GM19238 (cell line): ENCODE measurements around the gene RABGEF1.
"Not testable (repeated sequence)": the region's sequence is repeated elsewhere in the genome, so short reads cannot be mapped to it uniquely, and the experiment has no call there.

Experiments used
- DNase-seq: peaks from one replicate; pipeline ENCODE4 v3.0.0; 2011; ENCODE audit warnings: low spot score; ENCODE audit not compliant: insufficient read length

The RABGEF1 gene

DNA sequence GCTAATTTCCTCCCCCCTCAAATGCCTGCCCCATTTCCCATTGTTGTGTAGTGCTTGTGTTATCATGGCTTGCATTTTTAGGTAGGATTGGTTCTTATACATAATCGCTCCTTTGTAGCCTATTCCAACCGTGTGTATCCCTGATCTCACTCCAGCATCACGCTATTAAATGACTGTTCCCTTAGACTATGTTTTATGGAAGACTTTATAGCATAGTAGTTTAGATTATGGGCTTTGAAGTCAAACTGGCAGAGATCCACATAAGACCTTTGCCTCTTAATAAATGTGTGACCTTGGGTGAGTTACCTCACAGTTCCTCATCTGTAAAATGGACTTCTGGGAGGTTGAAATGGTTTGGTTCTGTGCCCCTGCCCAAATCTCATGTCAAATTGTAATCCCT lies 5.4 kb upstream of the RABGEF1 start:
- DNase-seq, result no peak

DNA sequence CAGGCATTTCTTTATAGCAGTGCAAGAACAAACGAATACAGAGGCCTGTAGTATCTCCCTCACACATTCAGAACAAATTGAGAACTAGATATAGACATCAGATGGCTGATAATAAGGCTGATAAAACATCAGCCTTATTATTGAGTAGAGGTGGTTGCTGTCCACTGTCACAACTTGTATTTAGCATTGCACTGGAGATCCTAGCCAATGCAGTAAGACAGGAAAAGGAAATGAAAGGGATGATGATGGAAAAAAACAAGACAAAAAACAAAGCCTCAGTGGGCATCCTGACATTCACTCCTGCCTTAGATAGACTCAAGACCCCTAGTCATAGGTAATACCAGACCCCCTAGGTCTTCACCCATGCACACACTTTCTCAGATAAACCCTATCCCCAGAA lies 4.7 kb upstream of the RABGEF1 start:
- no peak for DNase-seq

DNA sequence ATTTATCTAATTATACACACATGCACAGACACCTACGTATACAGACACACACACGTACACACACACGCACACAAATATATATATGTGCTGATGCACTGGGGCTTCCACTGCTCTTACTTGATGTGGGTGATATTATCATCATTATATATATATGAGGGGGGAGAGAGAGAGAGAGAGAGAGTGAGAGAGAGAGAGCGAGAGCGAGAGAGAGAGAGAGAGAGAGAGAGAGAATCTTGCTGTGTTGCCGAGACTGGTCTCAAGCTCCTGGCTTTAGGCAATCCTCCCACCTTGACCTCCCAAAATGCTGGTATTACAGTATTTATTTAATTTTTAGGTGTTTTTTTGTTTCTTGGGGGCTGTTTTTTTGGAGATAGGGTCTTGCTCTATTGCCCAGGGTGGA lies 3.6 kb upstream of the RABGEF1 start:
- no peak for DNase-seq

DNA sequence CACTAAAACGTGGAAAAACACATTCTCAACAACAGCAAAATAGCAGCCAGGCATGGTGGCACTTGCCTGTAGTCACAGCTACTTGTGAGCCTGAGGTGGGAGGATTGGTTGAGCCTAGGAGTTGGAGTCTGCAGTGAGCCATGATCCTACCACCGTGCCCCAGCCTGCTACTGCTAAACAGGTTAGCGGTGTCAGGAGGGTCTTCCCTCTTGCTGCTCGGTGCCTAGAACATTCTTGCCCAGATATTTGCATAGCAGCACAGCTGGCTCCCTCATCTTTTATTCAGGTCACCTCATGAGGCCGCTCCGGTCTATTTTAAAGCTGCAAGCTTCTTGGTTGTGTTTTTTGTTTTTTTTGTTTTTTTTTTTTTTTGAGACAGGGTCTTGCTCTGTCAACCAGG lies 2.9 kb upstream of the RABGEF1 start:
- DNase-seq, result no peak

DNA sequence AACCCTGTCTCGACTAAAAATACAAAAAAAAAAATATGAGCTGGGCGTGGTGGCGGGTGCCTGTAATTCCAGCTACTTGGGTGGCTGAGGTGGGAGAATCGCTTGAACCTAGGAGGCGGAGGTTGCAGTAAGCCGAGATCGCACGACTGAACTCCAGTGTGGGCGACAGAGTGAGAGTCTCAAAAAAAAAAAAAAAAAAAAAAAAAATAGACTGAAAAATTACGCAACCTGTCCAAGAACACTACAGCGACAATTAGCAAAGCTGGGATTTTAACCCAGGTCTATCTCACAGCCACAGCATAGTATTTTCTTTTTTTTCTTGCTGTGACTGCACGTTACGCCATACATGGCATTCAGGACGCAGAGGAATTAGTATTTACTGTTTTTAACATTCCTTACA lies 1.1 kb upstream of the RABGEF1 start:
- no peak for DNase-seq

DNA sequence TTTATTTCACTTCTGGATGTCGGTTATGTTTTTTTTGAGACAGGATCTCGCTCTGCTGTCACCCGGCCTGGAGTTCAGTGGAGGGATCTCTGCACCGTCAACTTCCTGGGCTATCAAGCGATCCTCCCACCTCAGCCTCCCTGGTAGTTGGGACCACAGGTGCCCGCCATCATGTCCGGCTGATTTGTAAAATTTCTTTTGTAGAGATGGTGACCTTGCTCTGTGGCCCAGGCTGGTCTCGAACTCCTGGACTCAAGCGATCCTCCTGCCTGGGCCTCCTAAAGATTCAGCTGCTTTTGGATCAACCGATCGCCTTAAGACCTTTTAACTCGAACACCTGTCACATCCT lies 606 bp upstream of the RABGEF1 start:
- no peak for DNase-seq

DNA sequence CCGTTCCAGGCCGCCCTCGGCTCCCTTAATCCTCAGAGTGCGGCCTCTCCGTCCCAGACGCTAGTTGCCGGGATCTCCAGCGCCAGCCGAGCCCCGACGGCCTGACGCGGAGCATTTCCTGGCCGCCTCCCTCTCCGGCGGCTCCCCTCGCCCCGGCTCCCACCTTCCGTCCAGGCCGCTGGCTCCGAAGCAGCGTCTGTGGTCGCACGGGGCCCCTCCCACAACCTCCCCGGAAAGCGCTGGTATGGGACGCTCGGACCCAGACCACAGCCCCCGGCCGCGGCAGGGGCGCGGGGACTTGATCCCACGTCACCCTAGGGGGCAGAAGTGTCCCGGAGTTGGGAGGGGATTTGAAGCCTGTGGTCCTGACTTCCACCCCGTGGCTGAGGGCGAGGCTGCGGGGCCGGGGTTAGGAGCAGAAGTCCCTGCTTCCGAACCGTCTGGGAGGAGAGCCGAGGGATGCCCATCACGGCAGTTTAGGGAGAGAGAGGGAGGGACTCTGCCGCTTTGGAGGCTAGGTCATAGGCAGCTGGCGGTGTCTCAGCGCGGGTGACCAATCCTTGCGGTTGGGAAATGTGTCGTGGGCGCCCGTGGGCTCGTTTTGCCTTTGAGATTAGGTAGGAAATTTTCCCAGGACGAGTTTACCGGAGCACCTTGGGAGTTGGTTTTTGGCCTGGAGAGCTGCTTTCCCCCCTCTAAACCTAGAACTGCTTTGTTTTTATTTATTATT lies 612 bp downstream of the RABGEF1 start:
- DNase-seq, result peak; percentile 45

DNA sequence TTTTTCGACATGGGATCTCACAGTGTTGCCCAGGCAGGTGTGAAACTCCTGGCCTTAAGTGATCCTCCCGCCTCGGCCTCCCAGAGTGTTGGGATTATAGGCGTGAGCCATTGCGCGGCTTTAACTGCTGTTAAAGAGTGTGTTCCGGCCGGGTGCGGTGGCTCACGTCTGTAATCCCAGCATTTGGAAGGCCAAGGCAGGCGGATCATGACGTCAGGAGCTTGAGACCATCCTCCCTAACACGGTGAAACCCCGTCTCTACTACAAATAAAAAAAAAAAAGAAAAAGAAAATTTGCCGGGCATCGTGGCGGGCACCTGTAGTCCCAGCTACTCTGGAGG lies 1.1 kb downstream of the RABGEF1 start:
- no peak for DNase-seq

DNA sequence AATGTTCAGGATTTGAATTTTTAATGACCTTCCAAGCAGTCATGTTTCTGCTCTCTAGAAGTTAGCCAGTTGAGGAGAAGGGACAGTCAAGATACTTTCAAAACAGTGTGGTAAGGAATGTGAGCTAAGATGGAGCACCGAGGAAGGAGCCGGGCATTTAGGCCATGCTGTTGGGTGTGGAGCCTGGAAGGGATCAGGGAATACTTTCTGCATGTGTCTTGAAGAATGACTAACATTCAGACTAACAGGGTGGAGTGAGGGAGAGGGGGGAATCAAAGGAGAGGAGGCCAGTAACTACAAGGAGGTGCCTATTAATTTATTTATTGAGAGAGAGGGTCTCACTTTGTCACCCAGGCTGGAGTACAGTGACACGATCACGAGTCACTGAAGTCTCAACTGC lies 1.8 kb downstream of the RABGEF1 start:
- DNase-seq, result not testable (repeated sequence)

DNA sequence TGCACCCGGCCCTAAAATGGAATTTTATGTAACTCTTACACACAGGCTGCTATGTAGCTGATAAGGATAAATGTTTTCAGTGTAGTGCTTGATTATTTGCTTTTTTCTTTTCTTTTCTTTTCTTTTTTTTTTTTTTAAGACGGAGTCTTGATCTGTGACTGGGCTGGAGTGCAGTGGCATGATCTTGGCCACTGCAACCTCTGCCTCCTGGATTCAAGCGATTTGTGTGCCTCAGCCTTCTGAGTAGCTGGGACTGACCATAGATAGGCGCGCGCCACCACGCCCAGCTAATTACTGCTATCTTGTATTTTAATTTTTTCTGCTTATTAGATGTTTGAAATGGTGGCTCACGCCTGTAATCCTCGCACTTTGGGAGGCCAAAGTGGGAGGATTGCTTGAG lies 3.4 kb downstream of the RABGEF1 start:
- no peak for DNase-seq

DNA sequence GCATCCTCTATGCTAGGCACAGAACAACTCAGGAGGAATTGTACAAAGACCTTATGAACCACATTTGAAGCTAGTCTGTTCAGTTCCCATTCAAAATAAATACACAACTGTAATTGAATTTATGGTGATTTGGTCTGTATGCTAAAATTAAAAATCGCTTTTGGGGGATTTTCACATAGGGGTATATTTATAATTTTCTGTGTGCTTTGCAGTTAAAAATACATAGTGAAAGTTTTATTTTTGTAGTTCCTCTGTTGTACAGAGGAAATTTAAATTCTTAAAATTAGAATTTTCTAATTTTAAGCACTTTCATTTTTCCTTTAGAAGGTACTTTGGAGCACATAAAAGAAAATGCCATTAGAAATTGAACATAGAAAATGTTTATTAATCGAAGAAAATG lies 6.9 kb downstream of the RABGEF1 start:
- DNase-seq, result no peak

DNA sequence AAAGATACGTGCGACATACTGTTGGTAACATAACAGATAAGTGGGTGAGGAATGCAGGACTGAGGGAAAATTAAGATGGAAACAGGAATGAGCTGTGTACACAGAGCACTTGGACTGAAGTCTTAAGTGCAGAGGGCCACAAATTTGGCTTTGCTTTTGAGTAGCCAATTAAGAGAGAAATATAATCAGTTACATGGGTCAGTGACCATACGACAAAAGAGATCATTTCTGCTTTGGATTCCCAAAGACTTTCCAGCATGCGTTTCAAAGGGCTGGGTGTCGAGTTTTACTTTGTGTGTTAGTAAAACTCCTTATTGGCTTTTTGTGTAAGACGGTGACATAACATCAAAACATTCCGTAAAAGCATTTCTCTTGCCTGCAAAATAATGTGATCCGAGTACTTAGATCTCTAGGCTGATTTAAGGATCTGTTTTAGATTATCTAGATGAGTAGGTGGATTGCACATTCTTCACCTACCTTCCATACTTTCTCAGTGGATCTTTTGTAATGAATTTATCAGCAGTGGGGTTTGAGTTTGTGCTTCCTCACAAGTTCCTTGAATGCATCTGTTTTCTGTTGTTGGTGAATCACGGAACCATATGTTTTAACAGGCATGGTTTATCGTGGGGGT lies 7.5 kb downstream of the RABGEF1 start:
- DNase-seq, result no peak

DNA sequence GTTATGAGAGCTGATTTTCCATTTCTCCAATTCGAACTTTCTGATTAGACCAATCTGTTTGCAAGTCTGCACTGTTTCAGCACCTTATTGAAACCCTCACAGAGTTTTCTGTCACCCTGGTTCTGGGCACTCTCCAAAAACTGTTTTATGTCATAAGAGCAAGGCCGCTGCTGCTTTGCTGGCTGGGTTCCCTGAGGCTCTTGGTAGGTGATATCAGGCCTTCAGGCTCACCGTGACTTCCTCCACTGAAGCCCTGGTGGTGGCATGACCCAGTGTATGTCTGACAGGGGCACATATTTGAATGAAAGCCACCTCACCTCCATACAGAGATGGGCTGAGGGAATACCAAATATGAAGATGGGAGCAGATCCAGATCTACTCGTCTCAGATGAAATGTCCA lies 8.3 kb downstream of the RABGEF1 start:
- DNase-seq, result no peak

DNA sequence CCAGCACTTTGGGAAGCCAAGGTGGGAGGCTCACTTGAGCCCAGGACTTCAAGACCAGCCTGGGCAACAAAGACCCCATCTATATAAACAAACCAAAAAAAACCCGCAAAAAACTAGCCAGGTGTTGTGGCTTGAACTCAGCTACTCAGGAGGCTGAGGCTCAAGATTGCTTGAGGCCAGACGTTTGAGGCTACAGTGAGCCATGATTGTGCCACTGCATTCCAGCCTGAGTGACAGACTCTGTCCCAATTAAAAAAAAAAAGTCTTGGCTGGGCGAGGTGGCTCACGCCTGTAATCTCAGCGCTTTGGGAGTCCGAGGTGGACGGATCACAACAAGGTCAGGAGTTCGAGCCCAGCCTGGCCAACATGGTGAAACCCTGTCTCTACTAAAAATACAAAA lies 11.4 kb downstream of the RABGEF1 start:
- no peak for DNase-seq

DNA sequence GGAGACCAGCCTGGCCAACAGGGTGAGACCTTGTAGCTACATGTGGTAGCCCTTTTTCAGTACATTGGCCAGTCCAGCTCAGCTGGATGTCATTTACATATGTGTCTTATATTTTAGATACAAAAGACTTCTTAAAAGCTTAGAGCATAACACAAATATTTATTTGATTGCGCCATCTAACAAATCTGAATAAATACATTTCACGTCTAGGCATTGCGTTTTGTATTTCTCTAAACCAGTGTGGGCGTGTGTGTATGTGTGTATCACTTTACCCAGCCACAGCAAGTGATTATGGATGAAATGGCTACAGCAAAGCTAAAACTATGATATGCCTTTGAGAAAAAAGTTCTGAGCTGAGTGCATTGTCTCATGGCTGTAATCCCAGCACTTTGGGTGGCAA lies 14.0 kb downstream of the RABGEF1 start:
- no peak for DNase-seq

DNA sequence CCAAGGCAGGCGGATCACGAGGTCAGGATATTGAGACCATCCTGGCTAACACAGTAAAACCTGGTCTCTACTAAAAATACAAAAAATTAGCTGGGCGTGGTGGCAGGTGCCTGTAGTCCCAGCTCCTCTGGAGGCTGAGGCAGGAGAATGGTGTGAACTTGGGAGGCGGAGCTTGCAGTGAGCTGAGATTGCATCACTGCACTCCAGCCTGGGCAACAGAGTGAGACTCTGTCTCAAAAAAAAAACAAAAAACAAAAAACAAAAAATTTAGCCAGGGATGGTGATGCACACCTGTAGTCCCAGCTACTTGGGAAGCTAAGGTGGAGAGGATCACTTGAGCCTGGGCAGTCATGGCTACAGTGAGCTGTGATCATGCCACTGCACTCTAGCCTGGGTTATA lies 14.5 kb downstream of the RABGEF1 start:
- DNase-seq, result not testable (repeated sequence)

DNA sequence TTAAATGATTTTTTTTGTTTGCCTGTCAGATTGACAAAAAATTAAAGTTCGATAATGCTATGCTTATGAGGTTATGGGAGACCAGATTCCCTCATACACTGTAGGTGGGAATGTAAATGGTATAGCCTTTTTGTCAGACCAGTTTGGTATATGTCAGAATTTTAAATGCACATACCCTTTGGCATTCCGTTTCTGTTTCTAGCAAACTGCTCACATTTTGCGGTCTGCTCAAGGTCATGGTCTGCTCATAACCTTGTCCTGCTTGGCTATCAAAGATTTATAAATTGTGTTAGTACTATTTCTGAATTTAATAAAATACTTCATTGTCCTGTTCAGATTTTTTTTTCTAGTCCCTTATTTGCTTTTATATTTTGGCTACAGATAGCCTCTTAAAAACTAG lies 15.7 kb downstream of the RABGEF1 start:
- DNase-seq, result not testable (repeated sequence)

DNA sequence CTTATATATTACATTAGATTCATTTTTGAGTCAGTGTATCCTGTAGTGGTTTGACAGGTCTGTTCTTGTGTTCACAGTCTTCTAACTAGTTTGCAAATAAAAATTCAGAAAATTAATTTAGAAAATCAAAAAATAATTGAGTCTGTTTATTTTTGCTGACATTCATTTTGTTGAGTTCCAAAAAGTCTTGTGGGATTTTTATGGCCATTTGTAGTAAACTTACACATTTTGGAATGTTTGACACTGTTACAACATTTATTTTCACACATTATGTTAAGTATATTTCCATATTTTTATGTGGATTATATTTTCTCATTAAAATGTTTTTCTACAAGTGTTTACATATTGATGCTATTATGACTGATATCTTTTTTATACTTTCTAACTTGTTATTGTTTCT lies 16.4 kb downstream of the RABGEF1 start:
- DNase-seq, result no peak

DNA sequence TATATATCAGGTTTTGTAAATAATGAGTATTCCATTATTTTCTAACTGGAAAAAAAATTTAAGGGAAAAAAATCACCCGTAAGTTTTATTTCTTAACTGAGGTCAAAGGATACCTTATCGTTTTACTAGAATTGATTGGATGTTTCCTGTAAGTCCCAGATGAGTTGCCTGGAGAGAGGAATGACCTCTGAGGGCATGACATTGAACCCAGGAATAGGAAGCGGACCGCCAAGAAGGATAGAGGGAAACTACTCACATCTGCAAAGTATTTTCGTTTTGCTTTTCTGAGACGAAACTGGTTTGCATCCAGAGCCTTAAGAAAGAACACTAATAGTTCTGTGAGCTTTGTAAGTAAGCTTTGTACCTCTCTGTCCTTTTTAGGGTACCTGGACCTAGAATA lies 17.4 kb downstream of the RABGEF1 start:
- DNase-seq, result no peak

DNA sequence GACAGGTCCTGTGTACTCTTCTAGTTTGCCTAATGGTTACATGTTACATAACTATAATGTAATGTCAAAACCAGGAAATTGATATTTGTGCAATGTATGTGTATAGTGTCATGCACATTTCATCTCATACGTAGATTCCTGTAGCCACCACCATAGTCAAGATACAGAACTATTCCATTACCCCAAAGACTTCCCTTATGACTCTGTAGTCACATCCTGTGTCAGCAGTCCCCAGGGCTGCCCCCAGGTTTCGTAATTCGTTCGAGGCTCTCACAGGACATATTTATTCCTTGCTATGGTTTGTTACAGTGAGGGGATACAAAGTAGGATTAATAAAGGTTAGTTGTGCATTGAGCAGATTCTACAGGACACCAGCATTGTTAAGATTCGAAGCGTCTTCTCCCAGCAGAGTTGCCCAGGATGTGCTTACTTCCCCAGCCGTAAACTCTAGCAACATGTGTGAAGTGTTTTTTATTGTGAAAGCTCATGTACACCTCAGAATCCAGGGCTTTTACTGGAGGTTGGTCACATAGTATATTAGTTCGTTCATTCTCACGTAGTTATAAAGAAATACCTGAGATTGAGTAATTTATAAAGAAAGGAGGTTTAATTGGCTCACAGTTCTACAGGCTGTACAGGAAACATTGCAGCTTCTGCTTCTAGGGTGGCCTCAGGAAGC lies 18.6 kb downstream of the RABGEF1 start:
- no peak for DNase-seq

DNA sequence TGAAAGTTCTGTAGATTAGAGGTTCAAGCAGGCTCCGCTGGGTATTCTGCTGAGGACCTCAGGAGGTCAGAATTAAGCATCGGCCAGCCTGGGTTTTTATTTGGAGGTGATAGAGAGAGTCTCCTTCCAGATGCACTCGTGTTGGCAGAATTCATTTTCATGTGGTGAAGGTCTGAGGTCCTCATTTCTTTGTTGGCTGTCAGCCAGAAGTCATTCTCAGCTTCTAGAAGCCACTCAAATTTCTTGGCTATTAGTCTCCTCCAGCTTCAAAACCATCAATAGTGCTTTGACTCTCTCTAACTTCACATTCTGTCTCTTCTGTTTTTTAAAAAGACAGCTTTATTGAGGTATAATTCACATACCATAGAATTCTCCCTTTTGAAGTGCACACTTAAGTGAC lies 22.6 kb downstream of the RABGEF1 start:
- DNase-seq, result not testable (repeated sequence)

DNA sequence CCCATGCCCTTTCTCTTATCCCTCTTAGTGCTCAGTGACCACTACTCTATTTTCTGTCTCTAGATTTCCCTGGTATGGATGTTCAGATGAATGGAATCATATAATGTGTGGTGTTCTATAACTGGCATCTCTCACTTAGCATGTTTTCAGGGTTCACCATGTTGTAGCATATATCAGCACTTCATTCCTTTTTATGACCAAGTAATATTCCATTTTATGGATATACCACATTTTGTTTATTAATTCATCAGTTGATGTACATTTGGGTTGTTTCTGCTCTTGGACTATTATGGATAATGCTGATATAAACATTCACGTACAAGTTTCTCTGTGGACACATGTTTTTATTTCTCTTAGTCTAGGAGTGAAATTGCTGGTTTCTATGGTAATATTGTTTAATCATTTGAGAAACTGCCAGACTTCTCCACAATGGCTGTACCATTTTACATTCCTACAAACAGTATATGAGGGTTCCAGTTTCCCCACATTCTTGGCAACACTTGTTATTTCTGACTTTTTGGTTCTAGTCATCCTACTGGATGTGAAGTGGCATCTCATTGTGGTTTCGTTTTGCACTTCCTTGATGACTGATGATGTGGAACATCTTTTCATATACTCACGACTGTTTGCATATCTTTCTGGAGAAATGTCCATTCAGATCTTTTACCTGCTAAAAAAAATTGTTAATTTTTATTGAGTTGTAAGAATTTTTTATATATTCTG lies 23.3 kb downstream of the RABGEF1 start:
- DNase-seq, result not testable (repeated sequence)
